Measurements from ENCODE around the gene DGKG.

Gene DGKG

DNA sequence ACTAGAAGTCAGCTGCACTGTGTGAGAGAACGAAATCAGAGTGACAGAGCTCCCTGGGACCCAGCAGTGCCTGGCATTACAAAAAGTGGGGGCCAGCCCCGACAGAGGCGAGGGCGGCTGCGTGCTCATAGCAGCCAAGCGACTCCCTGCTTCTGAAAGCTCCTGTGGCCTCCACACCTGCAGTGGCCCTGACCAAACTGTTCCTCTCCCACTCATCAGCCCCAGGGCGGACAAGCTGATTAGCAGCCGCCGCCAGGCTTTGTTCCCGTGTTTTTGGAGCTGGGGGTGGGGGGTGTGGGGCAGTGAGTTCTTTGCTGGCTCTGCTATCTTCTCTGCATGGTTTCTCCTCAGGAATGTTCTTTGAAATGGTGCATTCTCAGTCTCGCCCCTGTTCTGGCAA is 58.1 kb downstream of the DGKG start:
- no peak for TF ChIP-seq EZH2phosphoT487 (IDR thresholded peaks at IDR 0.05; ENCODE audit: borderline replicate concordance, low read length)
- TF ChIP-seq, protein P1, sequence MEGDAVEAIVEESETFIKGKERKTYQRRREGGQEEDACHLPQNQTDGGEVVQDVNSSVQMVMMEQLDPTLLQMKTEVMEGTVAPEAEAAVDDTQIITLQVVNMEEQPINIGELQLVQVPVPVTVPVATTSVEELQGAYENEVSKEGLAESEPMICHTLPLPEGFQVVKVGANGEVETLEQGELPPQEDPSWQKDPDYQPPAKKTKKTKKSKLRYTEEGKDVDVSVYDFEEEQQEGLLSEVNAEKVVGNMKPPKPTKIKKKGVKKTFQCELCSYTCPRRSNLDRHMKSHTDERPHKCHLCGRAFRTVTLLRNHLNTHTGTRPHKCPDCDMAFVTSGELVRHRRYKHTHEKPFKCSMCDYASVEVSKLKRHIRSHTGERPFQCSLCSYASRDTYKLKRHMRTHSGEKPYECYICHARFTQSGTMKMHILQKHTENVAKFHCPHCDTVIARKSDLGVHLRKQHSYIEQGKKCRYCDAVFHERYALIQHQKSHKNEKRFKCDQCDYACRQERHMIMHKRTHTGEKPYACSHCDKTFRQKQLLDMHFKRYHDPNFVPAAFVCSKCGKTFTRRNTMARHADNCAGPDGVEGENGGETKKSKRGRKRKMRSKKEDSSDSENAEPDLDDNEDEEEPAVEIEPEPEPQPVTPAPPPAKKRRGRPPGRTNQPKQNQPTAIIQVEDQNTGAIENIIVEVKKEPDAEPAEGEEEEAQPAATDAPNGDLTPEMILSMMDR (IDR thresholded peaks at IDR 0.05; ENCODE audit: low read depth, low read length, poor library complexity, severe bottlenecking), result no peak
- Histone ChIP-seq H3K36me3 (ENCODE audit: control insufficient read depth, low read length) (no peaks in the 10 kb centered on the region), H3K27me3 (ENCODE audit: control insufficient read depth, low read length) (peaks cover 18% of the 10 kb centered on the region; the same call in 1 of the 2 replicates), H3K4me3 (ENCODE audit: low read length) (no peak overlapping the region), H3K4me1 (ENCODE audit: control insufficient read depth, low read length) (no peaks in the 10 kb centered on the region), H3K9me2 (replicated peaks; ENCODE audit: control insufficient read depth, low read length) (no peaks in the 10 kb centered on the region; the same call in 1 of the 2 replicates), H3K9me3 (ENCODE audit: control insufficient read depth, insufficient read depth, low read length) (no peaks in the 10 kb centered on the region), H3F3A (ENCODE audit: control insufficient read depth, insufficient read depth) (no peaks in the 10 kb centered on the region), H3K27ac (ENCODE audit: low read depth, low read length) (no peak overlapping the region), H4K20me1 (ENCODE audit: control insufficient read depth, insufficient read depth, low read depth, low read length) (no peaks in the 10 kb centered on the region), H3K4me2 (ENCODE audit: low read length) (no peak overlapping the region), H3K79me2 (ENCODE audit: control insufficient read depth, low read length) (no peaks in the 10 kb centered on the region)

GRCh38 chr3:186299327-186299726 is 62.7 kb downstream of the DGKG start:
- TF ChIP-seq, protein P1 (IDR thresholded peaks at IDR 0.05; ENCODE audit: low read depth, low read length, poor library complexity, severe bottlenecking), result no peak
- no peak for TF ChIP-seq EZH2phosphoT487 (IDR thresholded peaks at IDR 0.05; ENCODE audit: borderline replicate concordance, low read length)
- Histone ChIP-seq H3K9me2 (replicated peaks; ENCODE audit: control insufficient read depth, low read length) (no peaks in the 10 kb centered on the region), H4K20me1 (ENCODE audit: control insufficient read depth, insufficient read depth, low read depth, low read length) (no peaks in the 10 kb centered on the region), H3K27me3 (ENCODE audit: control insufficient read depth, low read length) (peaks cover 21% of the 10 kb centered on the region; the same call in 1 of the 2 replicates), H3K4me3 (ENCODE audit: low read length) (no peak overlapping the region), H3K9me3 (ENCODE audit: control insufficient read depth, insufficient read depth, low read length) (no peaks in the 10 kb centered on the region), H3K36me3 (ENCODE audit: control insufficient read depth, low read length) (no peaks in the 10 kb centered on the region), H3K79me2 (ENCODE audit: control insufficient read depth, low read length) (no peaks in the 10 kb centered on the region), H3K4me2 (ENCODE audit: low read length) (no peak overlapping the region), H3K4me1 (ENCODE audit: control insufficient read depth, low read length) (no peaks in the 10 kb centered on the region), H3F3A (ENCODE audit: control insufficient read depth, insufficient read depth) (no peaks in the 10 kb centered on the region), H3K27ac (ENCODE audit: low read depth, low read length) (no peak overlapping the region)

- no peak overlapping the region for H3K4me3 ChIP-seq (ENCODE audit: low read length)
- no peak overlapping the region for H3K27ac ChIP-seq (ENCODE audit: low read depth, low read length)
- no peak for TF ChIP-seq EZH2phosphoT487 (IDR thresholded peaks at IDR 0.05; ENCODE audit: borderline replicate concordance, low read length)
- TF ChIP-seq, protein P1 (IDR thresholded peaks at IDR 0.05; ENCODE audit: low read depth, low read length, poor library complexity, severe bottlenecking), result no peak
- no peaks in the 10 kb centered on the region for H3K9me3 ChIP-seq (ENCODE audit: control insufficient read depth, insufficient read depth, low read length)
- H3K4me2 ChIP-seq (ENCODE audit: low read length), result no peak overlapping the region
- no peaks in the 10 kb centered on the region for H3K79me2 ChIP-seq (ENCODE audit: control insufficient read depth, low read length)
- no peaks in the 10 kb centered on the region for H3K36me3 ChIP-seq (ENCODE audit: control insufficient read depth, low read length)
- H3K9me2 ChIP-seq (replicated peaks; ENCODE audit: control insufficient read depth, low read length), result no peaks in the 10 kb centered on the region
- no peaks in the 10 kb centered on the region for H3K4me1 ChIP-seq (ENCODE audit: control insufficient read depth, low read length)
- peaks cover 20% of the 10 kb centered on the region; the same call in 1 of the 2 replicates for H3K27me3 ChIP-seq (ENCODE audit: control insufficient read depth, low read length)
- H4K20me1 ChIP-seq (ENCODE audit: control insufficient read depth, insufficient read depth, low read depth, low read length), result no peaks in the 10 kb centered on the region
- H3F3A ChIP-seq (ENCODE audit: control insufficient read depth, insufficient read depth), result no peaks in the 10 kb centered on the region
Observed at GRCh38 chr3:186298876-186299275, 63.2 kb downstream of the DGKG start.
